ENCODE data around the gene CNPY3. TPM values are rescaled to one million over a fixed set of nuclear protein-coding genes. Genes with fewer than 3 reads are reported as not detected.

CNPY3 gene
- total RNA-seq, 4 donors from 2014 or later: 23.2 to 130 (median 39.1) TPM

- Histone ChIP-seq H3K4me3 (no peak overlapping the region), H3K9me3 (no peaks in the 10 kb centered on the region), H3K27me3 (peaks cover 0 to 6% of the 10 kb centered on the region in 2 donors), H3K36me3 (no peaks in the 10 kb centered on the region), H3K4me1 (peaks cover 0 to 6% of the 10 kb centered on the region in 2 donors), H3K27ac (no peak overlapping the region)
- intact Hi-C loops (cut with DNase I; ENCODE audit: low total_unique reads): no loop called here
- DNase-seq: no peak
- TF ChIP-seq, protein P1, sequence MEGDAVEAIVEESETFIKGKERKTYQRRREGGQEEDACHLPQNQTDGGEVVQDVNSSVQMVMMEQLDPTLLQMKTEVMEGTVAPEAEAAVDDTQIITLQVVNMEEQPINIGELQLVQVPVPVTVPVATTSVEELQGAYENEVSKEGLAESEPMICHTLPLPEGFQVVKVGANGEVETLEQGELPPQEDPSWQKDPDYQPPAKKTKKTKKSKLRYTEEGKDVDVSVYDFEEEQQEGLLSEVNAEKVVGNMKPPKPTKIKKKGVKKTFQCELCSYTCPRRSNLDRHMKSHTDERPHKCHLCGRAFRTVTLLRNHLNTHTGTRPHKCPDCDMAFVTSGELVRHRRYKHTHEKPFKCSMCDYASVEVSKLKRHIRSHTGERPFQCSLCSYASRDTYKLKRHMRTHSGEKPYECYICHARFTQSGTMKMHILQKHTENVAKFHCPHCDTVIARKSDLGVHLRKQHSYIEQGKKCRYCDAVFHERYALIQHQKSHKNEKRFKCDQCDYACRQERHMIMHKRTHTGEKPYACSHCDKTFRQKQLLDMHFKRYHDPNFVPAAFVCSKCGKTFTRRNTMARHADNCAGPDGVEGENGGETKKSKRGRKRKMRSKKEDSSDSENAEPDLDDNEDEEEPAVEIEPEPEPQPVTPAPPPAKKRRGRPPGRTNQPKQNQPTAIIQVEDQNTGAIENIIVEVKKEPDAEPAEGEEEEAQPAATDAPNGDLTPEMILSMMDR (IDR thresholded peaks at IDR 0.05): no peak
These were observed 19.4 kb upstream of the CNPY3 start for GRCh38 chr6:42909835-42910234.

DNA sequence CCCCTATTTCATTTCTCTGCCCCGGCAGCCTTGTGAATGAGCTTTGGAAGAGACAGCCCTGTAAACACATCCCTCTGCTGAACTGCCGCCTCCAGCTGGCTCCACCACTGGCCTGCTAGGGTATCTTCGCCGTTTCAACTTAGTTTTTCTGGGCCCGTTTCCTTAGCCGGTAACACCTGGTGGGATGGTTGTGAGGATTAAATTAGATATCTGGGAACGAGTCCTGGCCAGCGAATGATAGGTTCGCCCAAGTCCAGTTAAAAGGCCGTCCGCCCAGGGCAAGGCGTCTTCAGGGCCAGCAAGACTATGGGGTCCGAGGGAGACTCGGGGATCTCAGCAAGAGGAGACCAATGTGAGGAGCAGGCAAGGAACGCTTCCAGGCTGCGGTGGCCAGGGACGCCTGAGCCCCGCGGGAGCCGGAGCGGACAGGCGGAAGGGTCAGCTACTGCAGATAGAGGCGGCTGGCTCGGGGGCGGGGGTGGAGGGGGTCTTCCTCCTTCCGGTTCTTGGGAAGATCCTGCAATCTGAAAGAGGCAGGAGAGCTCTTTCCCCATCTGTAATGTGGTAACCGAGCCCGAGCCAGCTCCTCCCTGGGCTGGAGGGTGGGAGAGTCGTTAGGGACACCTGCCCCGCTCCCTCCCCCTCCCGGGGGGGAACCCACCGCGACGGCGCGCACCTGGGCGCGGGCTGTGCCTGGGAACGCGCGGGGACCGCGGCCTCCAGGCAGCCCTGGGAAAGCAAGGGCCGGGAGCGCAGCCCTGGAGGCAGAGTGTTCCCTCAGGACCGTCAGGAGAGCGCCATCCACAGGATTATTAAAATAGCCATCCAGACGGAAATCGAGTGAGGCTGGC, 17.9 kb upstream of the CNPY3 start:
- Histone ChIP-seq H3K4me1 (peaks cover 0 to 6% of the 10 kb centered on the region in 2 donors), H3K27ac (no peak overlapping the region), H3K27me3 (peaks cover 0 to 6% of the 10 kb centered on the region in 2 donors), H3K4me3 (peak overlapping the region; percentile 21 to 33), H3K36me3 (no peaks in the 10 kb centered on the region), H3K9me3 (no peaks in the 10 kb centered on the region)
- DNase-seq: no peak
- intact Hi-C loops (cut with DNase I; ENCODE audit: low total_unique reads): no loop called here
- TF ChIP-seq POLR2A (IDR thresholded peaks at IDR 0.05): no peak
- TF ChIP-seq, protein P1 (IDR thresholded peaks at IDR 0.05): no peak

DNA sequence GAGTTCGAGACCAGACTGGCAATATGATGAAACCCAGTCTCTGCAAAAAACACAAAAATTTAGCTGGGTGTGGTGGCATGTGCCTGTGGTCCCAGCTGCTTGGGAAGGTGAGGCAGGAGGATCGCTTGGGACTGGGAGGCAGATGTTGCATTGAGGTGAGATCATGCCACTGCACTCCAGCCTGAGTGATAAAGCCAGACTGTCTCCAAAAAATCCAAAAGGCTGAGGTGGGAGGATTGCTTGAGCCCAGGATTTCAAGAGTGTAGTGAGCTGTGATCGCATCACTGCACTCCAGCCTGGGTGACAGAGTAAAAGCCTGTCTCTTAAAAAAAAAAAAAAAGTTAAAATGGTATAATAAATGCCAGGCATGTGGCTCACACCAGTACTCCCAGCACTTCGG, 14.7 kb upstream of the CNPY3 start:
- no peak for DNase-seq
- Histone ChIP-seq H3K4me1 (peaks cover 0 to 6% of the 10 kb centered on the region in 2 donors), H3K36me3 (no peaks in the 10 kb centered on the region), H3K4me3 (no peak overlapping the region), H3K27me3 (peaks cover 0 to 6% of the 10 kb centered on the region in 2 donors), H3K9me3 (no peaks in the 10 kb centered on the region), H3K27ac (no peak overlapping the region)
- intact Hi-C loops (cut with DNase I; ENCODE audit: low total_unique reads): no loop called here
- TF ChIP-seq, protein P1 (IDR thresholded peaks at IDR 0.05): no peak
- TF ChIP-seq POLR2A (IDR thresholded peaks at IDR 0.05): no peak

GRCh38 chr6:42915732-42916131, 13.5 kb upstream of the CNPY3 start, which contains the start of gene PTCRA:
PTCRA (plus strand) TSS chr6:42916053; CDS start chr6:42916070, 17 bp downstream.
- DNase-seq: no peak
- intact Hi-C loops (cut with DNase I; ENCODE audit: low total_unique reads): no loop called here
- no peak within 1 kb of the TSS for H3K27ac ChIP-seq

DNA sequence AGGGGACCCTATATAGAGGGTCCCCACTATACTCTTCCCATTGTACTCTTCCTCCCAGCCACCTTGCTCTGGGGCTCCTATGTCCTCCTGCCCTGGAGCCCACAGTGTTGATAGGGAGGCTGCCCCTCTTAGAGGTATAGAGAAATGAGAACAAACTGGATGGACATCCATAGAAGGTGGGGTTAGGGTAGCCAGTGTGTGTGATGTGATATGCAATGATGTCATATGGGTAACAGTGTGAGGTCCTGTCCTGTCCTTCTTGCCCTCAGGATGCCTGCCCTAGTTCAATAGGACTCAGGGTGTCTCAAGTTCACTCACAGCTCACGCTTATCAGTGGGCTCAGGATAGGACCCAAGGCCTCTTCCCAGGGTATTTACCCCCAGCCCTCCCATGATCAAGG, 13.0 kb upstream of the CNPY3 start:
- no peak overlapping the region for H3K4me3 ChIP-seq
- intact Hi-C loops (cut with DNase I; ENCODE audit: low total_unique reads): no loop called here
- no peaks in the 10 kb centered on the region for H3K9me3 ChIP-seq
- H3K4me1 ChIP-seq: peaks cover 0 to 6% of the 10 kb centered on the region in 2 donors
- H3K27me3 ChIP-seq: peaks cover 0 to 5% of the 10 kb centered on the region in 2 donors
- no peak for DNase-seq
- no peak overlapping the region for H3K27ac ChIP-seq
- H3K36me3 ChIP-seq: no peaks in the 10 kb centered on the region
- TF ChIP-seq, protein P1 (IDR thresholded peaks at IDR 0.05): no peak
- no peak for TF ChIP-seq POLR2A (IDR thresholded peaks at IDR 0.05)

More at GRCh38 chr6:42915732-42916131, 13.5 kb upstream of the CNPY3 start, which contains the start of gene PTCRA:
- Histone ChIP-seq H3K9me3 (no peaks in the 10 kb centered on the region), H3K27me3 (peaks cover 0 to 6% of the 10 kb centered on the region in 2 donors), H3K4me3 (no peak within 1 kb of the TSS), H3K4me1 (peaks cover 0 to 6% of the 10 kb centered on the region in 2 donors), H3K36me3 (no peaks in the 10 kb centered on the region)
- TF ChIP-seq, protein P1 (IDR thresholded peaks at IDR 0.05): no peak
- TF ChIP-seq POLR2A (IDR thresholded peaks at IDR 0.05): no peak

Measured in uterus (tissue), 4 donors.